HG03196 (cell line): ENCODE data around the gene SPO11.
A peak's percentile ranks its signal among the peaks of the same experiment; 100 is the strongest.

ENCODE experiments used
- ATAC-seq: cut with Tn5 transposase; IDR thresholded peaks from one replicate; pipeline ENCODE4 v1.9.1; 2021; ENCODE audit not compliant: unreplicated experiment

The SPO11 gene

DNA sequence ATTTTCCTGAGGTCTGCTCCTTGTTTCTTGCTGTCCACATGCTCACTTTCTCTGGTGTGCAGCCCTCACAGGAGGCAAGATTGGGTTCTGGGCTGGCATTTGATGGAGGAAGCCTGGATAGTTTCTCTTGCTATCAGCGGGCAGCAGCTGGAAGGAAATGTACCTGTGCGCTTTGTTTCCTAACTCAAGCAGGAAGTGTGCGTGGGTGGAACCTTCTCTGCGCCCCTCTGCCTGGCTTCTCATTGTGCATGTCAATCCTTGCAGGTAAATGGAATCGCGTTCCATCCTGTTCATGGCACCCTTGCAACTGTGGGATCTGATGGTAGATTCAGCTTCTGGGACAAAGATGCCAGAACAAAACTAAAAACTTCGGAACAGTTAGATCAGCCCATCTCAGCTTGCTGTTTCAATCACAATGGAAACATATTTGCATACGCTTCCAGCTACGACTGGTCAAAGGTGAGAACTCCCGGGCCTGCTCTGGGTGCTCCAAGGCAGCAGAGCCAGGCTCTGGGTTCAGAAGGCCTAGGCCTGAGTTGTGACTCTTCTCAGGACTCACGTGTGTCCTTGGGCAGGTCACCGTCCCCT, 44.8 kb downstream of the SPO11 start:
- ATAC-seq, result no peak

- no peak for ATAC-seq
Measured at GRCh38 chr20:57374931-57375651, 45.5 kb downstream of the SPO11 start.

DNA sequence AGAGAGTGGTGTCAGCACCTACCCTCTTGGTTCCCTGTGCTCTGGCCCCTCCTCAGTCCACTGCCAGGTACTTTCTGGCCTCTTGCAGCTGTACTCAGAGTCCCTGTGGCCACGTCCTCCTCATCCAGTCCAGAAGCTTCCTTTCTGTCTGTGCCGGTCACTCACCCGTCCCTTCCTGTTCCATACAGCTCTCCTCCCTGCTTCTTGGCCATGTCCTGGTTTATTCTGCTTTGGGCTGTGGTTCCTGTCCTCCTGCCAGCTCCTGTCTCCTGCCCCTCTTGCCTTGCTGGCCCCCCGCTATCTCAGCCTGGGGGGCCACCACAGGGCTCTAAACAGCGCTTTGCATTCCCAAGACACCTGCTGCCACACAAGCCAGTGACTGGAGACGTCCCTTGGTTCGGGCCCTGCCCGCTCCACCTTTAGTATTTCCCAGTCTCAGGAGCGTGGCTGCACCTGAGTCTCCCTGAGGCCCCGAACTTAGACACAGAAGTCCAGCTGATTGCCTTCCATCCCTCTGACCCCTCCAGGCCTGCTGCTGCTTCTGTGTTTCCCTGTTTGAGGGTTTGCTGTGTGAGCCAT, 46.1 kb downstream of the SPO11 start:
- ATAC-seq, result no peak

GRCh38 chr20:57377350-57377749, 47.7 kb downstream of the SPO11 start:
- ATAC-seq, result no peak

GRCh38 chr20:57378107-57378506, 48.5 kb downstream of the SPO11 start:
- no peak for ATAC-seq

DNA sequence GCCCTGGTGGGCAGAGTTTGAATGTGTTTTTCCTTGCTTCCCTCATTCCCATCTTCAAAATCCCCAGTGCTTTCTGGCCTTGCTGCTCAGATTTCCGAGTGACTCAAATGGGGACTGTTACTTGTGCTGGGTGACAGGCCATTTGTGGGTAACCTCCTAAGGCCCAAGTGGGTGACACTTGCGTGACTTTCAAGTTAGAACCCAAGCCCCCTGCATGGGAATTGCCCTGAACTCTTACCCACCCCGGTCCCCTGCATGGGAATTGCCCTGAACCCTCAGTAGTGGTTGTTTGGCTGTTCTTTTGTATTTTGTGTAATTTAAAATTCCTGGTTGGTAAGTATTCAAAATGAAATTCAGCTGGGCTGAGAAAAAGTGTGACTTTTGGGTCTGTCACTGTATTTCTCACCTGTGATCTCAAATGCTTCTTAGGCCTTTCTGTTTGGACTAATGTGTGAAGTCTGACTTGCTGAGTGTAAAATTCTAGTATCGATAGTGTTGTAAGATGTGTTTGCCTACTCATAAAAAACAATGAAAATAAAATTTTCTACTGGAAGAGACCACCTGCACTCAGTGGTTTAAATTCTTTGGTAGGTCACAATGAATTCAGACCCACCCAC, 49.2 kb downstream of the SPO11 start:
- no peak for ATAC-seq

- no peak for ATAC-seq
Measured at GRCh38 chr20:57379263-57379647, 49.7 kb downstream of the SPO11 start.

DNA sequence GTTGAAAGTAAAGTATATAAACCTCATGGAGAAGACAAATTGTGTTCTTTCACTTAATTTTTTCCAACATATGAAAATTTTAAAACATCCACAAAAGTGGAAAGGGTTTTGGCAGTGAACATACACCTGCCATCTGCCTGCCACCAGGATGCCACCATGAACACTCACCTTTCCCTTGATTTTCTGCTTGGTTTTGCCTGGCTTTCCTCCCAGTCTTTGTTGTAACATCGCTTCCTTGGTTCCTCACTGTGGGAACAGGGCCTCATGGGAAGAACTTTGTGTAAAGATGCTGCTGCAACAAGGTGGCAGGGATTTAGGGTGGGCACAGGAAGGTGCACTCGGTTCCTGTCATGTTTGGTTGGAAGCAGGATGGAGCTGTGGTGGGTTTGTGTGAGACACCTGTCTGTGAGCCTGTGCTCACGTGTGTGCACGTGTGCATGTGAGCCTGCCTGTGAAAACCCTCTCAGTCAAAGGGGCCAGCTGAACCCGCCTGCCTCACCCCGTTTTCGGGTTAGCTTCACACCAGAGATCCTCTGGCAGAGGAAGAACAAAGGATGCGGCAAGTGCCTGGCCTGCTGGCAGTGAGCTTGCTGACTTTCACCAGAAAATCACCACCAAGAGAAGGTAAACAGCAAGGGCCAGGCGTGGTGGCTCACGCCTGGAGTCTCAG, 50.6 kb downstream of the SPO11 start:
- ATAC-seq, result no peak

DNA sequence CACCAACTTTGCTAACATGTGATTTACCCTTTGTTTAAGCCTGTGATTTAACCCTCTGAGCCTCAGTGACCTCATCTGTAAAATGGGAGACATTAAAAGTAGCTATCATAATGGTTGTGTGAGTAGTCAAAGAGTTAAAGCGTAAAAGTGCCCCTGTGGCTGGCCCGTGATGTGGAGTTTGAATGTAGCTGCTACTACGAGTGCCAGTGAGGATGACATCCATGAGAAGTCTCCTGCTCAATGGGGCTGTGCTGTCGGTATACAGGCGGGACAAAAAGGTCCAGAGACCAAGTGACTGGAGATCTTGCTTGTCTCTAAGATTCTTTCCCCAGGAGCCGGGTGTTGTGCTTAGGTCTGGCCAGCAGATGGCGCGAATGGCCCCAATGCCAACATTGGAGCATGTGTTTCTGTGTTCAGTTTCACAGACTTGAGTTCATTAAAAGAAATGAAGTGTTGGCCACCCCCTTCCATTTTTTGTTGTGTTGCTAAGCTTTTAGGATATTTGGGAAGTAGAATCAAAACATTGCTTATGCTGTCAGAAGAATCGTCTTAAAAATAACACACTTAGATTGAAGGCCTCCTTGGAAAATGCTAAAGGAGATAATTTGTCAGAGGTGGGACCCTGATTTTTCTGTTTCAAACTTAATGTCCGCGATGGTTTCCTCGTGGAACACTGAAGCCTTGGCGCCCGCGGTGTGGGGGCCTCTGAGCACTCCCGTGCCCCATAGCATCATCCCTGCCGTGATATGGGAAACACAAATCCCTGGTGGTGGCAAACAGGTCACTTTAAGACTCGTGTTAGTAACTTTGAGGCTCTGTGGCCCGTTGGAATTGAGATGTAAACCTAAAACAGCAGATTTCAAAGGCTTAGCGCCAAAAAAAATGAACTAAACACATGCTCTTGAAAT, 52.2 kb downstream of the SPO11 start:
- ATAC-seq, result peak; percentile 67

- ATAC-seq, result no peak
Measured at GRCh38 chr20:57382516-57382915, 52.9 kb downstream of the SPO11 start.

DNA sequence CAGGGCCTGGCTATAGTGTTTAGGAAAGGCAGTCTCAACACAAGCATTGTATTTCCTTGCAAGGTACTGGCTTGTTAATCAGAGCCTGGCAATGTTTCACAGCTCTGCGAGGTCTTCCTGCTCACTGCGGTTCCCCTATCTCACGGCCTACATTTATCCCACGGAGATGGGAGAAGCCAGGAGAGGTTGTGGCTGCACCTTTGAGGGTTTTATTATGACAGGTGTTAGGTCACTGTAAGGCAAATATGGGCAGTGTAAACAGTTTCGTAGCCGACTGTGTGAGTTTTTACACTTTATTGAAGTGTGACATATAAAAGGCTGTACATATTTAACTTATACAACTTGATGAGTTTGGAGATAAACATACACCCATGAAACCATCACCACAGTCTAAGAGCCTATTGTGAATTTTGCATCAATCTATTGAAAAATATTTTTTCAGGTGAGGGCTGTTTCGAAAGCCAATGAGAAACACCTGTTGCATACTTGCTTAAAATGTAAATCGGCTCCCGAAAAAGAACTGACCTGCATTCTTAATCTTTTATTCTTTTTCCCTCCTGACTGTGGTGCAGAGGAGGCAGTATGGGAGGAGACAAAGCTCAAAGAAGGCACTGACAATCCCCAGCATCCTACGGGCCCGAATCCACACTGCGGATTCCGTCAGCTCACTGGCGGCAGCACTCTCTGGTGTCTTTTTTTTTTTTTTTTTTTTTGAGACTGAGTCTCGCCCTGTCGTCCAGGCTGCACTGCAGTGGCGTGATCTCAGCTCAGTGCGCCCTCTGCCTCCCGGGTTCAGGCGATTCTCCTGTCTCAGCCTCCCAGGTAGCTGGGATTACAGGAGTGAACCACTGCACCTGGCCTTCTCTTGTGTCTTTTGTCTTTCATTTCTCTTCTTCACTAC, 54.1 kb downstream of the SPO11 start:
- no peak for ATAC-seq

DNA sequence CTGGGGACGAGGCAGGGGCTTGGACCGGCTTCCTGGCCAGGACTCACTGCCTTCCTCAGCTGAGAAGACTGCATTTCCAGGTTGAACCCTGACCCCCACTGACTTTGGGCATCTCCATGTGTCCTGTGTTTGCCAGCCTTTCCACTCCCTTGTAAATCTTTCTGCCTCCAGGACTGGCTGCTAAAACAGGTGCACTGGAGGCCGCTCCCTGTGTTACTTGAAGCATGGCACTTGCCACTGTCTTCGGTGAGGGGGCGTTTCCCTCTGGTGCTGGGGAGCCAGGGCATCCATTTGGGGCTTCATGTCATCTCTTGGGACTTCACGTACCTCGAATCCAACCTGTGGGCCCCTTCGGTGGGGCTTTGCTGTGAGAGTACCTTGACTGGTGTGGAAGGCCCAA, 54.9 kb downstream of the SPO11 start:
- ATAC-seq, result no peak

DNA sequence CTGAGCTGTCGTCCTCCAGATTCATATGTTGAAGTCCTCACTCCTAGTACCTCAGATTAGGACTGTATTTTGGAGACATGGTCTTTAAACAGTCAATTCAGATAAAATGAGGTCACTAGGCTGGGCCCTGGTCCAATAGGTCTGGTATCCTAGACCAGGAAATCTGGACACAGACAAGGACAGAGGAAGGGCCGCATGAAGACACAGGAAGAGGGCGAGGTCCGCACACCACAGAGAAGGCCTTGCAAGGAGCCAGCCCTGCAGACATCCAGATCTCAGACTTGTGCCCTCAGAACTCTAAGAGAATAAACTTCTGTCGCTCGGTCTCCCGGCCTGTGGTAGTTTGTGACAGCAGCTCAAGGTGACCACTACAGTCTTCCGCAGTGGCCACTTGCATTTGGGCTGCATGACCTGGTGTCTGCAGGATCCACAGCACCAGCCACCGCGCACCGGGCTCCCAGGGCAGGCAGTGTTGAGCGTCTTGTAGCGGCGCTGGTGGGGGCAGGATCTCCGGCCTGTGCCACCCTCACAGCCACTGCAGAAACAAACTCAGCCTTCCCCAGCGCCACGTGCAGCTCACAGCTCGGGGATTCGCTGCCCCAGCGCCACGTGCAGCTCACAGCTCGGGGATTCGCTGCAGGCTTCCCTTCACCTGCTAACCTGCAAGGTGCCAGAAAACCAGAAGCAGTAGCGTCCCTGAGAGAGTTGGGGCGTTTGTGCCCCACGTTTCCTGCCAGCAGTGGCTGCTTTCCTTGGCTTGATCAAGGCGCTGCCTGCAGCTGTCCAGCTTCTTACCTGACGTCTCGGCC, 55.6 kb downstream of the SPO11 start:
- no peak for ATAC-seq

GRCh38 chr20:57385940-57386339, 56.3 kb downstream of the SPO11 start:
- no peak for ATAC-seq

GRCh38 chr20:57386762-57387161, 57.2 kb downstream of the SPO11 start:
- no peak for ATAC-seq

DNA sequence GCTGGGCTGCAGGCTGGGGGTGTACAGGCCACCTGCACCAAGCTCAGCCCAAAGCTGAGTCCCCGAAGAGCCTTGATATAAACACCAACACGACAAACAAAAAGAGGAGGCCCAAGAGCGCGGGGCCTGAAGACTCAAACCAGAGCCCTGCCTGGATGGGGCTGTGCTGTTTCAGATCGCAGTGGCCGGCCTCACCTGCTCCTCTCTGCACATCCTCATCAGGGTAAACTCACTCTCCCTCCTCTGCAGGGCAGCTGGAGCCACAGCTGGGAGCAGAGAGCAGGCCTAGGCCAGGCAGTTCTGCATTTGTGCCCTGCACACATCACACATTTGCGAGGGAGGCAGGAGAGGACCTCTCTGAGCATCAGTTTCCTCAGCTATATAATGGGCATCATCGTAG, 57.9 kb downstream of the SPO11 start:
- no peak for ATAC-seq

GRCh38 chr20:57387945-57388371, 58.4 kb downstream of the SPO11 start:
- ATAC-seq, result no peak

DNA sequence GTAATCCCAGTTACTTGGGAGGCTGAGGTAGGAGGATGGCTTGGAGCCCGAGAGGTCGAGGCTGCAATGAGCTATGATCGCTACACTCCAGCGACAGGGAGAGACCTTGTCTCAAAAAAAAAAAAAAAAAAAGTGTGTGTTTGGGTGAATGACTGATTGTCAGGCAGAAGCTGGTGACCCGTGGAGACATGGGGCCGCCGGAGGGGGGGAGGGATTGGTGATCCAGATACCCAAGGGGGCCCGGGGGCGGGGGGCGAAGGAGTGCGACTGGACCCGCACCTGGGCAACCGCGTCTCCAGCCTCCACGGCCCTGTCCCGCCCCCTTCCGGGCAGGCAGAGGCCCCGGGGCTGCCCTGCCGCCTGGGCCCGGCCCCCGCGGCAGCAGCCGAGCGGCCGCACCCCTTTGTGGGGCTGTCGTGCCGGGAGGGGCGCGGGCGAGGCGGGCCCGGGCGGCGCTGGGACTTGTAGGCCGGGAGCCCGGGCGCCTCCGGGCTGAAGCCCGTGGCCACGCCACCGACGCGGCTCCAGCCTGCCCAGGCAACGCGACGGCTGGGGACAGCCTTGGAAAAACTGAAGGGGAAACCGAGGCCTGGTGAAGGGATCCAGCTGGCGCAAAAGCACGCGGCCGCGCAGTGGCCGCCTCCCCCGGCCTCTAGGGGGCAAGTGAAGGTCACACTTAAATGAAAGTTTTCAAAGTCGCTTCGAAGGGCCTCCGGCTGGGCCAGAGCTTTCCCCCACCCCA, 59.5 kb downstream of the SPO11 start:
- peak; percentile 27 for ATAC-seq
